ENCODE measurements around the gene PCNX1.
"Not testable (repeated sequence)": the region's sequence is repeated elsewhere in the genome, so short reads cannot be mapped to it uniquely, and the experiment has no call there.

The PCNX1 gene

DNA sequence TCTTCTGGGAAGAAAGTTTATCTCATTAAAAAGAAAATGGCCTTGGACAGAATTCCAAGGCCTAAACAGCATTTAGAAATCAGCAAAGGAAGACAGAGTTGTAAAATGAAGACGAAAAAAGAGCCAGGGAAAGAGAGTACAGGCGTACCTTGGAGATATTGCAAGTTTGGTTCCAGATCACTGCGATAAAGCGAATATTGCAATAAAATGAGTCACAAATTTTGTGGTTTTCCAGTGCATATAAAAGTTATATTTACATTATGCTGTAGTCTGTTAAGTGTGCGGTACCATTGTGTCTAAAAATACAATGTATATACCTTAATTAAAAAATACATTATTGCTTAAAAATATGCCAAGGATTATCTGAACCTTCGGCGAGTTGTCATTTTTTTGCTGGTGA, 9.0 kb downstream of the PCNX1 start:
- no peak for DNase-seq (ENCODE audit: low read depth)

GRCh38 chr14:70916799-70917198, 9.5 kb downstream of the PCNX1 start:
- no peak for DNase-seq (ENCODE audit: low read depth)

GRCh38 chr14:70917633-70918032, 10.4 kb downstream of the PCNX1 start:
- DNase-seq (ENCODE audit: low read depth): no peak

- no peak for DNase-seq (ENCODE audit: low read depth)
These were observed 12.5 kb downstream of the PCNX1 start for GRCh38 chr14:70919774-70920173.

DNA sequence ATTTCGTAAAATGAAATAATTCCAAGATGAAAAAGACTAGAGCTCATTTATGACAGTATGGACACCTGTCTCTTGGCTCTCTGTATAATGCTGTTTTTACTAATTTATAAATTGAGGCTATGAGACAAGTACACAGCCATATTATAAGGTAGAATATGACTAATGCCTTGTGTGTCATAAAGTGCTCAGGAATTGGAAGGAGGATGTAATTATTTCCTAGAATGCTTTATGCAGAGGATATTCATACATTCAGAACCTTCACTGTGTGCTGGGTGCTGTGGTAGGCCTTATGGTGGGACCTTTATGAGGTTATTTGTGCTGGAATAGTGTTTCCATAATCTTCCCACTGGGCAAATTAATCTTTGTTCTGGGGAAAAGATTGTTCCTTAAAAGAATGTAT, 13.3 kb downstream of the PCNX1 start:
- DNase-seq (ENCODE audit: low read depth): no peak

GRCh38 chr14:70921669-70922068, 14.4 kb downstream of the PCNX1 start:
- no peak for DNase-seq (ENCODE audit: low read depth)

DNA sequence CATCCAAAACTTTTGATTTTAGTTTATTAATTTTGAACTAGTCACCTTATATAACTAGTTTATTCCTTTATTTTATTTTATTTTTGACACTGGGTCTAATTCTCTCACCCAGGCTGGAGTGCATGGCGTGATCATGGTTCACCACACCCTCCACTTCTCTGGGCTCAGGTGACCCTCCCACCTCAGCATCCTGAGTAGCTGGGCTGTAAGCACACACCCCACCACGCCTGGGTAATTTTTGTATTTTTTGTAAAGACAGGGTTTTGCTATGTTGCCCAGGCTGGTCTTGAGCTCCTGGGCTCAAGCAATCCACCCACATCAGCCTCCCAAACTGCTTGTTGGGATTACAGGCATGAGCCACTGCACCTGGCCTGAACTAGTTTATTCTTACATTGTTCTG, 17.3 kb downstream of the PCNX1 start:
- no peak for DNase-seq (ENCODE audit: low read depth)

DNA sequence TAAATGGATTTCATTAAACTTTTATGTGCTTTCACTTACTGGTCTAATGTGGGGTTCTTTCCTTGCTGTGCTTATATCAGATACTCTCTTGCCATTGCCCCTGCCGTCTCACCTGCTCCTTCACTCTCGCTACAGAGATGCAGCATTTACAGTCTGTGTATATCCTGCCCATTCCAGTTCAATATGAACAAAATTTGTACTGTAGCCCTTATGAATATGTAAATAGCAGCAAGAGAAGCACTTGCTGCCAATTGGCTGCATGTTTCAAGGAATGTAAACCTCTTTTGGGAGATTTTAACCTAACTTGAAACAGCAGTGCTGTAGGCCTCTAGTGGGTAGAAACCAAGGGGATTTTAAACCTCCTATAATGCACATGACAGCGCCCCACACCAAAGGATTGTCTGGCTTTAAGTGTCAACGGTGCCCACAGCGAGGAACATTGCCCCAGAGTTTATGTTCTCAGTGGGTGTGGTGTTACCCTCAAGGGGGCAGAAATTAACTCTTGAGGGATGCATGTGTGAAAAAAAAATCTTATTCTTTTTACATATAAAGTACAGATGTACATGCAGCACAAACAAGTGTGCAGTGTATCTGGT, 19.1 kb downstream of the PCNX1 start:
- no peak for DNase-seq (ENCODE audit: low read depth)

GRCh38 chr14:70931008-70931407, 23.7 kb downstream of the PCNX1 start:
- no peak for DNase-seq (ENCODE audit: low read depth)

DNA sequence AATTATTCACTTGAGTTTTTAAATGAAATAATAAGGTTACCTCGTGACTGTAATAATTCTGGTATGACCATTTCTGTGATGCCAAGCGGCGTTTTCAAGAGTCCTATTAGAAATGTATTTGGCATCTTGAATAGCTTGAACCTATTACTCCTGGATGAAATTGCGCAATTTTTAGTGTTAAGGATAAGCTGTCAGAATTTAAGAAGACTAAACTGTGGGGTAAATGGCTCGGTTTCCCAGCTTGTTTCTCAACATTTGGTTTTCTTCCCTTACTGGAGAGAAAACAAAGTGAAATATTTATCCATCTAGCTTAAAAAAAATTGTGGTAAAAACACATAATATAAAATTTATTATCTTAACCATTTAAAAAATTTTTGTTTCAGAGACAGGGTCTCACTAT, 26.8 kb downstream of the PCNX1 start:
- DNase-seq (ENCODE audit: low read depth): no peak

- DNase-seq (ENCODE audit: low read depth): no peak
These were observed 27.4 kb downstream of the PCNX1 start for GRCh38 chr14:70934502-70935134.

GRCh38 chr14:70935135-70935534, 27.9 kb downstream of the PCNX1 start:
- no peak for DNase-seq (ENCODE audit: low read depth)

GRCh38 chr14:70939693-70940092, 32.4 kb downstream of the PCNX1 start:
- not testable (repeated sequence) for DNase-seq (ENCODE audit: low read depth)

DNA sequence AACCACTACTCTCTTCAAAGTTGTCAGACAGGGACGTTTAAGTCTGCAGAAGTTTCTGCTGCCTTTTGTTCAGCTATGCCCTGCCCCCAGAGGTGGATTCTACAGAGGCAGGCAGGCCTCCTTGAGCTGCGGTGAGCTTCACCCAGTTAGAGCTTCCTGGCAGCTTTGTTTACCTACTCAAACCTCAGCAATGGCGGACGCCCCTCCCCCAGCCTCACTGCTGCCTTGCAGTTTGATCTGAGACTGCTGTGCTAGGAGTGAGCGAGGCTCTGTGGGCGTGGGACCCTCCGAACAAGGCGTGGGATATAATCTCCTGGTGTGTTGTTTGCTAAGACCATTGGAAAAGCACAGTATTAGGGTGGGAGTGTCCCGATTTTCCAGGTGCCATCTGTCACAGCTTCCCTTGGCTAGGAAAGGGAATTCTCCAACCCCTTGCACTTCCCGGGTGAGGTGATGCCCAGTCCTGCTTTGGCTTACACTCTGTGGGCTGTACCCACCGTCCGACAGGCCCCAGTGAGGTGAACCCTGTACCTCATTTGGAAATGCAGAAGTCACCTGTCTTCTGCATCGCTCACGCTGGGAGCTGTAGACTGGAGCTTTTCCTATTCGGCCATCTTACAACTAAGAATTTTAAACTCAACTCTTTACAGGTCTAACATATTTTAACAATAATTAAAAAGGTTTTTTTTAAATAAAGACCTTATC, 34.5 kb downstream of the PCNX1 start:
- not testable (repeated sequence) for DNase-seq (ENCODE audit: low read depth)

DNA sequence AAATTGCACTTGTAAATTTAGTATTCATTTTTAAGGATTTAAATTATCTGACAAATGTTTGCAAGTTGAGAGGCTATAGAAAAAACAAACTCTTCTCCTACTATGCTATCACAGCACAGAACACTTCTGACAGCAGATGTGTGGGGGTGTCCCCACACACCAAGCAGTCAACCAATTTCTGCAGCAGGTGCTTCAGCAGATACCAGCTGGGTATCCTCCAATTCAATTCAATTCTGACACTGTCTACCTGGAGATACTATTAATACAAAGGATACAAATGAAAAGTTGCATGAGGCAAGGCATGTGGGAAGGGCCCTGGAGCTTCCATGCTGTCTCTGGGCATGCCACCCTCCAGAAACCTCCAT, 35.1 kb downstream of the PCNX1 start:
- no peak for DNase-seq (ENCODE audit: low read depth)

DNA sequence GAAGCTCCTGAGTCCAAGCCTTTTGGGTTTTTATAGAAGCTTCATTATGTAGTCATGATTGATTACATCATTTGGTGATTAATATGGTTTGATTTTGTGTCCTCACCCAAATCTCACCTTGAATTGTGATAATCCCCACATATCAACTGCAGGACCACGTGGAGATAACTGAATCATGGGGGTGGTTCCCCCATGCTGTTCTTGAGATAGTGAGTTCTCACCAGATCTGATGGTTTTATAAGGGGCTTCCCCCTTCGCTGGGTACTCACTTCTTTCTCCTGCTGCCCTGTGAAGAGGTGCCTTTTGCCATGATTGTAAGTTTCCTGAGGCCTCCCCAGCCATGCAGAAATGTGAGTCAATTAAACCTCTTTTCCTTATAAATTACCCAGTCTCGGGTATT, 35.5 kb downstream of the PCNX1 start:
- DNase-seq (ENCODE audit: low read depth): not testable (repeated sequence)

DNA sequence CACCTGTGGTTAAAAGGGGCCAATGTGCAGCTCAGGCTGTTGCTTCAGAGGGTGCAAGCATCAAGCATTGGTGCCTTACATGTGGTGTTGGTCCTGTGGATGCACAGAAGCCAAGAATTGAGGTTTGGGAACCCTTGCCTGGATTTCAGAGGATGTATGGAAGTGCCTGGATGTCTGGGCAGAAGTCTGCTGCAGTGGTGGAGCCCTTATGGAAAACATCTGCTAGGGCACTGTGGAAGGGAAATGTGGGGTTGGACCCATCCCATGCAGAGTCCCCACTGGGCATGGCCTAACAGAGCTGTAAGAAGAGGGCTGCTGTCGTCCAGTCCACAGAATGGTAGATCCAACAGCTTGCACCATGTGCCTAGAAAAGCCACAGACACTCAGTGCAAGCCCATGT, 36.6 kb downstream of the PCNX1 start:
- DNase-seq (ENCODE audit: low read depth): no peak

DNA sequence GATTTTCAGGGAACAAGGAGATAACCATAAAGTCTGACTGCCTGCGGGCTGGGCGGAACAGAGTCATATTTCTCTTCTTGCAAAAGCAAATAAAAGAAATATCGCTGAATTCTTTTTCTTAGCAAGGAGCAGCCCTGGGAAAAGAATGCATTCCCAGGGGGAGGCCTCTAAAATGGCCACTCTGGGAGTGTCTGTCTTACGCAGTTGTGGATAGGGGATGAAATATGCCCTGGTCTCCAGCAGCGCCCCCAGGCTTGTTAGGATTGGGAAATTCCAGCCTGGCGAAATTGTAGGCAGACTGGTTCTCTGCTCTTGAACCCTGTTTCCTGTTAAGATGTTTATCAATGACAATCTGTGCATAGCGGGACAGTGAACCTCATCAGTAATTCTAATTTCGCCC, 40.5 kb downstream of the PCNX1 start:
- no peak for DNase-seq (ENCODE audit: low read depth)

- DNase-seq (ENCODE audit: low read depth): no peak
These were observed 45.2 kb downstream of the PCNX1 start for GRCh38 chr14:70952485-70952884.

DNA sequence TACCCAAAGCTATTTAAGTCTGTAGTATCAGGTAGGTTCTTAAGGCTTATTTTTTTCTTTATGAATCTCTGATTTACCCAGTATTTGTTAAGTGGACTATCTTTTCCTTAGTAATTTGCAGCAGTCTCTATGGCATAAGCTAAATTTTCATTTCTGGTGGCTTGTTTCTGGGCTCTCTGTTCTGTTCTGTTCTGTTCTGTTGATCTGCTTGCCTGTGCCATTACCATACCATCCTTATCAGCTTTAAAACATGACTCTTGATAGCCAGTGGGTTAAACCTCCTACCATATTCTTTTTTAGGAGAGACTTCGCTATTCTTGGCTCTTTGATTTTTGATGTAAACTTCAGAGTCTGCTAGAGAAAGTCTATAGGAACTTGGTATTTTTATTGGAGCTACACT, 46.8 kb downstream of the PCNX1 start:
- no peak for DNase-seq (ENCODE audit: low read depth)

- peak; percentile 19 for DNase-seq (ENCODE audit: low read depth)
These were observed 48.6 kb downstream of the PCNX1 start for GRCh38 chr14:70955543-70956480.

DNA sequence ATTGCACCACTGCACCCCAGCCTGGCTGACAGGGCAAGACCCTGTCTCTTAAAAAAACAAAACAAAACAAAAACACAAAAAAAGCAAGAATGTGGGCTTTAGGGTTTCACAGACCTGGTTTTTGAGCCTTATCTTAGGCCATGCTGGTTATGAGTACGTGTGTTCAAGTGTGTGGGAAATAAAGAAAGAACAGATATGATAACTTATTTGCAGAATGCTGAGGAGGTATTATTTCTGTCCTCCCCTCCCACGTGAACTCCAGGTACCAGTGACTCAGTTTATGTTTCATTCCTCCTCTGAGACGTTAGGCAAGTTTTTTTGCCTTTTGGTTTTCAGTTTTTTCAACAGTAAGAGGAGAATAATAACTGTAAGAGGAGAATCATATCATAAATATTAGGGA, 49.3 kb downstream of the PCNX1 start:
- no peak for DNase-seq (ENCODE audit: low read depth)

- DNase-seq (ENCODE audit: low read depth): no peak
These were observed 50.5 kb downstream of the PCNX1 start for GRCh38 chr14:70957710-70958109.
